Caco-2 (cell line): ENCODE measurements around the gene CERS6. TPM values are rescaled to one million over a fixed set of nuclear protein-coding genes. Genes with fewer than 3 reads are reported as not detected.
A peak's percentile ranks its signal among the peaks of the same experiment; 100 is the strongest.

Experiments used
- BruUV-seq: library from RNA; stranded (reverse); fragments of 400-500 nt; replicated peaks from 2 replicates; lab custom pipeline; 2021; lab: Mats Ljungman, UMichigan
- CTCF ChIA-PET: fragments of 300-600 bp; sonication (Branson Sonifier 250); formaldehyde crosslinking; loops from one replicate; lab custom pipeline; 2022; ENCODE audit warnings: antibody characterized with exemption; lab: Charles Lee
- POLR2A ChIA-PET: fragments of 300-600 bp; sonication (Branson Sonifier 250); formaldehyde crosslinking; loops from one replicate; lab custom pipeline; 2022; ENCODE audit warnings: antibody characterized with exemption; lab: Charles Lee
- DNase-seq, 2 experiments: peaks; one replicate each; pipeline versions ENCODE4 v3.0.0 to v3.0.0-alpha.2; 2020 to 2022
- H3K27me3 ChIP-seq: replicated peaks from 2 replicates; pipeline ENCODE4 v1.6.0; 2011; ENCODE audit warnings: low read length; ENCODE audit not compliant: control insufficient read depth, insufficient read depth
- H3K36me3 ChIP-seq: 2 replicates; pipeline ENCODE4 v1.5.1; 2011; ENCODE audit warnings: low read length; ENCODE audit not compliant: control insufficient read depth, insufficient read depth
- H3K4me1 ChIP-seq: fragments of 250-450 bp; sonication (Bioruptor Pico); 2 replicates; pipeline ENCODE4 v1.5.1; 2020; ENCODE audit warnings: mild to moderate bottlenecking
- H3K4me3 ChIP-seq: 2 replicates; pipeline ENCODE4 v1.5.1; 2011; ENCODE audit warnings: low read depth, mild to moderate bottlenecking, control low read depth, low read length
- H3K9me3 ChIP-seq: fragments of 250-450 bp; sonication (Bioruptor Pico); 2 replicates; pipeline ENCODE4 v1.5.1; 2020; ENCODE audit warnings: mild to moderate bottlenecking, moderate library complexity
- H3K27ac Mint-ChIP-seq: one replicate; pipeline ENCODE4 v1.8.0; 2022; ENCODE audit warnings: mixed read lengths; ENCODE audit not compliant: unreplicated experiment
- H3K27me3 Mint-ChIP-seq: one replicate; pipeline ENCODE4 v1.8.0; 2022; ENCODE audit warnings: mixed read lengths; ENCODE audit not compliant: insufficient read depth, unreplicated experiment
- H3K36me3 Mint-ChIP-seq: one replicate; pipeline ENCODE4 v1.8.0; 2022; ENCODE audit warnings: mild to moderate bottlenecking, mixed read lengths; ENCODE audit not compliant: insufficient read depth, unreplicated experiment
- H3K4me1 Mint-ChIP-seq: one replicate; pipeline ENCODE4 v1.8.0; 2022; ENCODE audit warnings: low read depth, mixed read lengths; ENCODE audit not compliant: unreplicated experiment
- H3K4me3 Mint-ChIP-seq: one replicate; pipeline ENCODE4 v1.8.0; 2022; ENCODE audit warnings: mild to moderate bottlenecking, moderate library complexity, mixed read lengths; ENCODE audit not compliant: unreplicated experiment
- H3K9me3 Mint-ChIP-seq: one replicate; pipeline ENCODE4 v1.8.0; 2022; ENCODE audit warnings: mixed read lengths; ENCODE audit not compliant: unreplicated experiment
- intact Hi-C: fragments of 100-400 bp; cut with micrococcal nuclease; formaldehyde crosslinking; loops from one replicate; pipeline ENCODE4 v1.10.0; 2022; ENCODE audit not compliant: unreplicated experiment
- total RNA-seq: library from RNA; stranded (reverse); gene quantifications from 2 replicates; pipeline ENCODE4 v1.2.3, GENCODE V29; 2022
- TF ChIP-seq, protein P1 (sequence below), 2 experiments: fragments of 200-600 bp in 1 of 2; IDR thresholded peaks; 1 replicate in 1 of 2; 2 replicates in 1 of 2; pipeline versions ENCODE4 v1.5.1 to v1.8.0; 2011 to 2022; ENCODE audit warnings: antibody characterized with exemption in 1 of 2, control low read depth in 1 of 2, inconsistent platforms in 1 of 2, low read depth in 1 of 2, low read length in 1 of 2, mild to moderate bottlenecking in 1 of 2, moderate library complexity in 1 of 2; ENCODE audit not compliant: insufficient read depth in 1 of 2, severe bottlenecking in 1 of 2, unreplicated experiment in 1 of 2

The CERS6 gene
- total RNA-seq, 1 experiment from 2014 or later: 32.7 TPM

DNA sequence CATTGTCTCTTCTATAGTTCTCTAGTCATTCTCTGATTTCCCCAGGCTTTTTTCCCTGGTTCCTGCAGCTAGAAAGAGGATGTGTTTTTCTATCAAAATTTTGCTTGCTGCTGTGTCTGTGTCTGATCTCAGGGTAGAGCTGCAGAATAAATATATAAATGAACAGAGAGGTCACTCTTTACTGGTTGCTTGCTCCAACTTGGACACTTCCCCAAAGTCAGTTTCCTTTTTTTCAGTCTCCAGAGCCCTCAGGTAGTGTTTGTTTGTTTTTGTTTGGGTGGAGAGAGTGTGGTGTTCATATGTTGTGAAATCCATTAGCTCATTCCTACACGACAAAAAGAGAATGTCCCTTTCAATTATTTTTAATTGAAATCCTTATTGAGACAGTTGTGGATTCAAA lies 85.8 kb downstream of the CERS6 start:
- TF ChIP-seq, protein P1, sequence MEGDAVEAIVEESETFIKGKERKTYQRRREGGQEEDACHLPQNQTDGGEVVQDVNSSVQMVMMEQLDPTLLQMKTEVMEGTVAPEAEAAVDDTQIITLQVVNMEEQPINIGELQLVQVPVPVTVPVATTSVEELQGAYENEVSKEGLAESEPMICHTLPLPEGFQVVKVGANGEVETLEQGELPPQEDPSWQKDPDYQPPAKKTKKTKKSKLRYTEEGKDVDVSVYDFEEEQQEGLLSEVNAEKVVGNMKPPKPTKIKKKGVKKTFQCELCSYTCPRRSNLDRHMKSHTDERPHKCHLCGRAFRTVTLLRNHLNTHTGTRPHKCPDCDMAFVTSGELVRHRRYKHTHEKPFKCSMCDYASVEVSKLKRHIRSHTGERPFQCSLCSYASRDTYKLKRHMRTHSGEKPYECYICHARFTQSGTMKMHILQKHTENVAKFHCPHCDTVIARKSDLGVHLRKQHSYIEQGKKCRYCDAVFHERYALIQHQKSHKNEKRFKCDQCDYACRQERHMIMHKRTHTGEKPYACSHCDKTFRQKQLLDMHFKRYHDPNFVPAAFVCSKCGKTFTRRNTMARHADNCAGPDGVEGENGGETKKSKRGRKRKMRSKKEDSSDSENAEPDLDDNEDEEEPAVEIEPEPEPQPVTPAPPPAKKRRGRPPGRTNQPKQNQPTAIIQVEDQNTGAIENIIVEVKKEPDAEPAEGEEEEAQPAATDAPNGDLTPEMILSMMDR (IDR thresholded peaks at IDR 0.05; ENCODE audit: insufficient read depth in 1 of 2, low read depth in 1 of 2, low read length in 1 of 2, severe bottlenecking in 1 of 2, unreplicated experiment in 1 of 2): no peak
- Mint-ChIP-seq H3K4me3 (no peak overlapping the region), H3K27me3 (no peaks in the 10 kb centered on the region), H3K9me3 (peaks cover 14% of the 10 kb centered on the region), H3K4me1 (peaks cover 39% of the 10 kb centered on the region), H3K27ac (peak overlapping the region; percentile 2), H3K36me3 (no peaks in the 10 kb centered on the region)
- Histone ChIP-seq H3K36me3 (no peaks in the 10 kb centered on the region), H3K4me3 (no peak overlapping the region), H3K4me1 (peaks cover 6% of the 10 kb centered on the region; the same call in 1 of the 2 replicates), H3K27me3 (no peaks in the 10 kb centered on the region), H3K9me3 (no peaks in the 10 kb centered on the region)
- CTCF ChIA-PET: no interaction called here
- no TSS peak for BruUV-seq
- DNase-seq: no peak
- intact Hi-C loops: no loop called here
- POLR2A ChIA-PET: no interaction called here

DNA sequence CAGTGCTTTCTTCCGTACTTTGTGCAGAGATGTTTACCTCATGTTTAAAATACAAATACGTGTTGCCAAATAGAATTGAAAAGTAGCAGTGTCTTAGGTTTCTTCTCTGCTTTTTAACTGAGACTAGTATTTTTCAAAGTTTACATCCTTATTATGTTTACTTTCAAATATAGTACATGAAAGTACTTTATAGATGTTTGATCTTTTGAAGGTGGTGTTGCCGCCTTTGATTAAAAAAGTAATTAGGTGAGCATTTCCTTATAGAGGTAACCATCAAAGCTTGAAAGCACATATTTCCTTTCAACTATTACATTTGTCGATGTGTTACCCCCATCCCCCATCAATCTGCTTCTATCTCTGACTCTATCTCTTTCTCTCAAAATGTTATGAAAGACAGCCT lies 87.0 kb downstream of the CERS6 start:
- H3K4me3 ChIP-seq: no peak overlapping the region
- peaks cover 11% of the 10 kb centered on the region for H3K4me1 ChIP-seq
- peaks cover 5% of the 10 kb centered on the region for H3K9me3 Mint-ChIP-seq
- H3K4me1 Mint-ChIP-seq: peaks cover 35% of the 10 kb centered on the region
- H3K27me3 Mint-ChIP-seq: no peaks in the 10 kb centered on the region
- ChIA-PET POLR2A (no interaction called here), CTCF (no interaction called here)
- no peaks in the 10 kb centered on the region for H3K27me3 ChIP-seq
- BruUV-seq: no TSS peak
- intact Hi-C loops: no loop called here
- no peaks in the 10 kb centered on the region for H3K36me3 ChIP-seq
- H3K9me3 ChIP-seq: no peaks in the 10 kb centered on the region
- DNase-seq: no peak
- H3K27ac Mint-ChIP-seq: no peak overlapping the region
- H3K36me3 Mint-ChIP-seq: no peaks in the 10 kb centered on the region
- H3K4me3 Mint-ChIP-seq: no peak overlapping the region
- TF ChIP-seq, protein P1 (IDR thresholded peaks at IDR 0.05; ENCODE audit: insufficient read depth in 1 of 2, low read depth in 1 of 2, low read length in 1 of 2, severe bottlenecking in 1 of 2, unreplicated experiment in 1 of 2): no peak

DNA sequence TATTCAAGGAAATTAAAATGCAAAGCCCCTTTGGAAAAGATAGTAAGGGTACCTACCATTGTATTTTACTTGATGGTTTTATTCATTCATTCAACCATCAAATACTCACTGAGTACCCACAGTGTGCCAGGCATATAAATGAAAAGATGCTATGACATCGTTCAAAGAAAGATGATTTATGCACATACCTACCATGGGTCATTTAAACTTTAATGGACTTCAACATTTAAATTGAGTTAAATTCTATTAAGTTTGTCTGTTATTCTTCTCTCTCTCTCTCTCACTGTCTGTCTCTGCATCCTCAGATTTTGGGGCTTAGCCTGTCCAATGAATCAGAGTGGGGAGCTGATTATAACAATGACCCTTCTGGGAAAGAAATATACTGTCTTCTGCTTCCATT lies 87.9 kb downstream of the CERS6 start:
- Mint-ChIP-seq H3K27me3 (no peaks in the 10 kb centered on the region), H3K9me3 (no peaks in the 10 kb centered on the region), H3K27ac (no peak overlapping the region), H3K4me1 (peaks cover 31% of the 10 kb centered on the region), H3K36me3 (no peaks in the 10 kb centered on the region), H3K4me3 (no peak overlapping the region)
- ChIA-PET CTCF (no interaction called here), POLR2A (no interaction called here)
- Histone ChIP-seq H3K27me3 (no peaks in the 10 kb centered on the region), H3K9me3 (no peaks in the 10 kb centered on the region), H3K36me3 (no peaks in the 10 kb centered on the region), H3K4me3 (no peak overlapping the region), H3K4me1 (peaks cover 18% of the 10 kb centered on the region)
- BruUV-seq: no TSS peak
- TF ChIP-seq, protein P1 (IDR thresholded peaks at IDR 0.05; ENCODE audit: insufficient read depth in 1 of 2, low read depth in 1 of 2, low read length in 1 of 2, severe bottlenecking in 1 of 2, unreplicated experiment in 1 of 2): no peak
- no peak for DNase-seq
- intact Hi-C loops: no loop called here
